GM21825 (cell line): ENCODE results near the gene PLA1A.

Source experiments
- ATAC-seq: cut with Tn5 transposase; IDR thresholded peaks from one replicate; pipeline ENCODE4 v1.9.1; 2021; ENCODE audit warnings: mild to moderate bottlenecking, moderate library complexity; ENCODE audit not compliant: unreplicated experiment

PLA1A gene

DNA sequence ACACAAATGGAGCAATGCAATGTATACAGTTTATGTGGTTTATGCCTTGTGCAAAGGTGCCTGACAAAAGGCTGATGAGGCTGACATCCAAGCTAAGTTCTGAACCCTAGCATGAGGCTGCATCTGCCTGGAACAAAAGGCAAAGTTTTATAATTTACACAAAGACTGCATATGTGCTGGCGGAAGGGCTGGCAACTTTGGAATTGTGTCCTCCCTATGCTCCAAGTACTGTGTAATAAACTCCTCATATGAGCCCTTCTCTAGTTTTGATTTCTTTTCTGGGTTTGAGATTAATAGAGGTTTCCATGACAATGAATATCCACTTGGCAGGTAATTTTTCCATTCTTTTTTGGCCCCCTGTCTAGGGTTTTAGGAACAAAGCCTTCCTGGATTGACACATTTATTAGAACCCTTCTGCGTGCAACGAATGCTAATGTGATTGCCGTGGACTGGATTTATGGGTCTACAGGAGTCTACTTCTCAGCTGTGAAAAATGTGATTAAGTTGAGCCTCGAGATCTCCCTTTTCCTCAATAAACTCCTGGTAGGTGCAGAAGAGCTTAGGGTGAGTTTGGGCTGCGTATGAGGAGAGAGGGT is 10.8 kb downstream of the PLA1A start:
- ATAC-seq, result no peak

DNA sequence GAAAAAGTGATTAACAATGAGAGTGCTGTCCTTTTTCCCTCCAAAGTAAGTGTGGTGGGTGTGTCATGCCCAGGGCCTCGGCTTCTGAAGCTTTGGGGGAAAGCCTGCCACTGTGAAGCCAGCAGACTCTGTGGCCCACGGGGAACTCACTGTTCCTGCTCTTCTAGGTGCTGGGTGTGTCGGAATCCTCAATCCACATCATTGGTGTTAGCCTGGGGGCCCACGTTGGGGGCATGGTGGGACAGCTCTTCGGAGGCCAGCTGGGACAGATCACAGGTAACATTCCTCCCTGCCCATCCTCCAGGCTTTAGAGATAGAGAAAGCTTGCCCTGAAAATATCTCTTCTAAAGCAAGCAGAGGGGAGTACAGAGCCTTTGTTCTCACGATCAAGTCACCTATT is 11.6 kb downstream of the PLA1A start:
- no peak for ATAC-seq

- ATAC-seq, result no peak
Measured at GRCh38 chr3:119611664-119612063, 14.0 kb downstream of the PLA1A start.

DNA sequence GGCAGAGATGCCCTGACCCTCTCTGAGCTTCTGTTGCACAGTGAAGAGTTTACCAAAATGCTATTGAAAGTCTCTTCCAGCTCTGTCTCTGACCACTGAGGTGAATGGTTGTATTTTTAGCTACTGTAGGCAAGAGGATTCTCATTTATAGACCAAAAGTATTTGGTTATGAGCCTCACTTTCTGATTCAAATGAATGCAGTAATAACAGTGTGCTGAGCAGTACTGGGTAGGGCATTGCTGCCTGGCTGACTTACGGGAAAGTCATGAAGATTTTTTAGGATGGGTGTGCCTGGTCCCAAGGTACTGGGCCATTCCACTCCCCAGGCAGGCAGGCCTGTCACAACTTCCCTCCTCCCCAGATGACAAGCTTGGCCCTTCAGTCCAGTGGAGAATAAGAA is 15.5 kb downstream of the PLA1A start:
- ATAC-seq, result no peak

- ATAC-seq, result no peak
Measured at GRCh38 chr3:119613872-119614271, 16.2 kb downstream of the PLA1A start.

DNA sequence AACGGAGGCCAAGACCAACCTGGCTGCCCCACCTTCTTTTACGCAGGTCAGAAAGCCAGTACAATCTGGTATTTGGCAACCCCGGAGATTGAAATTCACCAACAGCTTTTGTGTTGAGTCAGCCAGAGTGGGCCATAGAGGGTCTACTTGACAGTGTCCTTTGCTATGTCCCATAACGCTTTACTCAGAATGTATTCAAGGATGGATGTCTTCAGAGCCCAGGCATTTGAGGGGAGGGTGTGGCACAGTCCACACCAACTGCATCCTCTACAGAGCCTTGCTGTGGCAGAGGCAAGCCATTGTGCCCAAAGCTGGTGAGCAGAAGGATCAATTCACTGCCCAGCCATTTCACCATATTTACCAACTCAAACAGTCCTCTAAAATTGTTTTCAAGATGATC is 18.4 kb downstream of the PLA1A start:
- no peak for ATAC-seq

- no peak for ATAC-seq
Measured at GRCh38 chr3:119619094-119619493, 21.4 kb downstream of the PLA1A start.

GRCh38 chr3:119620899-119621298 is 23.2 kb downstream of the PLA1A start:
- ATAC-seq, result no peak

GRCh38 chr3:119624002-119624720 is 26.5 kb downstream of the PLA1A start:
- no peak for ATAC-seq

GRCh38 chr3:119625451-119626153 is 27.9 kb downstream of the PLA1A start:
- ATAC-seq, result no peak

DNA sequence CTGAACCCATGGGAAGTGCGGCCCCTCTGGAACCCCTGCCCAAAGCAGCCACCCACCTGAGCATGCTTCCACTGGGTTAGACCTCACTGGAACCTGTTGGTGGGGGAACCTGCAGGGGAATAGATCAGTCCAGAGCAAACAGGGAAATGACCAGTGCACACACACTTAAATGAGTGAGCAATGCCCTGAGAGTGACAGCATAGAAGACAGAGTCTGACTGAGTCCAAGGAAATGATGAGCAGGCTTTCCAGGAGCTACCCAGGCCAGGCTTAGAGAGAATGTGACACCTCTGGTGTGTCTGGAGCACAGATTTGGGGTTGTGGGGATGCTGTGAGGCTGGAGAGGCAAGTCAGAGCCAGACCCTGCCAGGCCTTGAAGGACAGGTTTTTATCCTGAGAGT is 28.5 kb downstream of the PLA1A start:
- ATAC-seq, result no peak

DNA sequence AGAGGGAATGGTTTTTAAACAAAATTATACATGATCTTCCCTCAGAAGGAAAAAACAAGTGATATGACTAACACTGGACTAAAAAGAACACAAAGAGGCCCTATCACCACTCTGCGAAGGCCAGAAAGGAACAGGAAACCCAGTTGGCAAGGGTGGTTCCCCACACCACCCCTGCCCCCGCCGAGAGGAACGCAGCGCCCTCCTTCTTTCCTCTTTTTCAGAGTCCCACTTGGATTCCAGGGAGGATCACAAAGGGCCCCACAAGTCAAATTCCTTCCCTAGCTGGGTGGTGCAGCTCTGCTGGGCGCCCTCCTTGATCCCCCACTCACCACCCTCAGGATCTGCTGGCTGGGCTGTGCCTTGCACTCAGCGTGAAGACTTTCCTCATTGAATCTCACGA is 29.8 kb downstream of the PLA1A start:
- ATAC-seq, result no peak

DNA sequence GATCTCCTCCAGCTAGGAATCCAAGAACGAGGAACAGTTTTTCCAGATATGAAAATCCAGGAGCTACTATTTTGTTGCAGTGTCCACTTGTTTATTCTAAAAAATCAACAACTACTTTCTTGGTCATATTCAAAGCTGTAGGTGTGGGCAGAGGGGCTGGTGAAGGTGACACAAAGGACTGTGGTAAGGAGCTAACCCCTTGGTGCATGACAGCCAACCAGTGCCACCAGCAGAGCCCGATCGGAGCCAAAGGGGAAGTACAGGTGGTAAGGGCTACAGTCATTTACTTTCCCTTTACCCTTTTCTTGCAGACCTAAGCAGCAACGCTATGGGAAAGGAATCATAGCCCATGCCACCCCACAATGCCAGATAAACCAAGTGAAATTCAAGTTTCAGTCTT is 30.7 kb downstream of the PLA1A start:
- peak; percentile 66 for ATAC-seq

- peak; percentile 27 for ATAC-seq
Measured at GRCh38 chr3:119628816-119629445, 31.2 kb downstream of the PLA1A start.

DNA sequence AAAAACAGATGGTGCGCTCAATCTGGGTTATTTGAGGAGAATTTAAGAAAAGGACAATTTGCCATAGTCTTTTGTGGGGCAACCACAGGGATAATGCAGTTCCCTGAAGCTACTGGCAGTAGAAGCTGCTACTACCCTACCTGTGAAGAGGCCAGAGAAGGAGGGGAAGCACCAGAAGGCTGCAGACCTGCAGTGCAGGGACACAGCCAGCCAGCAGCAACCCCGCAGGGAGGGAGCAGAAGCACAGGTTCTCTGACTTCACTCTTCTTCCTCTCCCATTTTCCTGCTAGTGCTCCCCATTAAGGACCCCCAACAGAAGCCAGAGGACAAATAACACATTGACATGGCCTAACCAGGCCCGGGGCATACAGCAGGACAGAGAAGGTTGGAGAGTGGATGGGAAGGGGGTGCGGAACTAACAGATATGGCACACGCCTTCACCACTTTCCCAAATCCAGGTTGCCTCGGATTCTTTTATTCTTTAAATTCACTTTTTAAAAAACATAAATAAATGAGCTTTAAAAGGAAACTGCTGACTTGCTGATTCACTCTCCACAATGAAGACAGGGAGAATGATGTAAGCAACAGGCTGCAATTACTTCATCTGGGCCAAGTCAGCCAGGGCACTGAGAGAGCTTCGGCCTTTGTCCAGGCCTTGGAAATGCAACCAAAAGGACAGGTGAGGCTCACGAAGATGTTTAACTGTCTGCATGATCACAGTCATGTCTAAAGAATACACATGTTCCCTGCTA is 32.6 kb downstream of the PLA1A start:
- no peak for ATAC-seq

- no peak for ATAC-seq
Measured at GRCh38 chr3:119630880-119631329, 33.2 kb downstream of the PLA1A start.

DNA sequence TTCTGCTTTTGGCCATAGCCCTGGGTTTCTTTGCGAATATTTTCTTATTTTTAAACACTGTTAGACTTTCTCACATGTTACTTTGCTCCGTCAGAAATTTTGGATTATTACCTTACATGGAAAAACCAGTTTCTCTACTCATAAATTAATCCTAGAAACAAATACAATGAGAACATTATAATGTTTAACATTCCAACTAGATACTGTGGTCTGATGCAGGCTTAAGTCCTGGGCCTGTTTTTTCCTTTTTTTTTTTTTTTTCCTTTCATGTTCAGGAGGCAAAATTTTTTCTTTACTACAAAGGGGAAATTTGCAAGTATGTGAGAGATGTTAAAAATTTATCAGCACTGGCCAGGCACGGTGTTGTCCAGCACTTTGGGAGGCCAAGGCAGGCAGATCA is 33.8 kb downstream of the PLA1A start:
- no peak for ATAC-seq

DNA sequence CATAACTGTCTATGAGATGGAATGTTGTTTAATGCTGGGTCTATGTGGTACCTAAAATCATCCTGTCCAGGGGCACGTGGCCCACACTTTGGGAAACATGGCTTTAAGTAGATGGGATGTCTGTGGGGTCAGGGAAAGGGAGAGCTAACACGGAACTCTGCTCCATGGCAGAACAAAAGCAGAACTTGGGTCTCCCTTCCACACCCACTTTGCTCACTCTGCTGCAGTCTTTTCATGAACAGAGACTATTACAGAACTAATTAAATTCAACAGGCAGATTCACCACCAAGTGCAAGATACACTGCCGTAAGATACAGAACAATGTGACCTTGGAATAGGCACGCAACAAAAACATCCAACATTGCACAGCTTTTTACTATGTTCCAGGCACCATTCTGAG is 34.5 kb downstream of the PLA1A start:
- no peak for ATAC-seq

- ATAC-seq, result no peak
Measured at GRCh38 chr3:119632829-119633228, 35.1 kb downstream of the PLA1A start.

GRCh38 chr3:119635719-119636118 is 38.0 kb downstream of the PLA1A start:
- no peak for ATAC-seq

- ATAC-seq, result no peak
Measured at GRCh38 chr3:119636249-119636648, 38.6 kb downstream of the PLA1A start.
